Stimulated activated CD8-positive, alpha-beta memory T cell treated with anti-CD3 and anti-CD28 coated beads, Interleukin-12 subunit alpha, Interleukin-12 subunit beta, amount 100 ng/mL, for 24 hours (primary cell): Measurements from ENCODE around the gene DIDO1.

ENCODE experiments used
- DNase-seq: peaks from one replicate; pipeline ENCODE4 v3.0.0-alpha.2; 2020; ENCODE audit errors: extremely low read depth

DIDO1 gene

DNA sequence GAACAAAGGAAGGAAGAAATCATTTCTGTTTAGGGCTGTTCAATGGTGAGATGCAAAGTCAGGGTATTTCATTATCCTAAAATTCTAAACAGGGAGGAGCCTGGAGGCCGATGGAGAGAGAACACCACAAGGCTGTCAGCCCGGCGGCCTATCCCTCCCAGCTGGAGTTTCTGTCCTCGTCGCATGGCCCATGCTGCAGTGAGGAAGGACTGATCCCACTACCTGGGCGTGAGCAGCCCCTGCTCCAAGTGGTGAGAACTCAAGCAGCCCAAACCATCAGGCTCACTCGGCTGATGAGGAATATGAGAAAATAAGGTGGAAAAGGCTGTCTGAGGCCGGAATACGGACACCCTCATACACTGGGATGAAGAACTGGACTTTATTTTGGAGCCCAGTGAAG, 30.8 kb downstream of the DIDO1 start:
- no peak for DNase-seq

GRCh38 chr20:62894261-62894660, 32.0 kb downstream of the DIDO1 start:
- DNase-seq: no peak

GRCh38 chr20:62893700-62894099, 32.6 kb downstream of the DIDO1 start:
- no peak for DNase-seq

- no peak for DNase-seq
These were observed 33.7 kb downstream of the DIDO1 start for GRCh38 chr20:62892348-62893304.

DNA sequence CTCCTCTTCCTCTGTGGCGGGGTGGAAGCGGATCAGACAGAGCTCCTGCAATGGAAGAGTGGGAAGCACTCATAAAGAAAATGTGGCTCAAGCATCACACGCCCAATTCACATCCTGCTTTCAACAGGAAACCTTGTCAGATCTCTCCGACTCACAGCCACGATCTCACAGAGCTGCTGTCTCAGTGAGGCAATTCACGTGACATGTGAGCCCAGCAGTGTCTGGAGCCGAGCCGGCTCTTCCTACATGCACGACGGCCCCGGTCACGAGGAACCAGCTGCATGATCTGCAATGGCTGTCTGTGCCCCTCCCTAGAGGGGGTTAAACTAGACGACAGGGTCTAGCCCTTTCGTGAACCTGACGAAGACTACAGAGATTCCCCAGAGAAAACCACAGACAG, 35.2 kb downstream of the DIDO1 start:
- no peak for DNase-seq

- no peak for DNase-seq
These were observed 35.9 kb downstream of the DIDO1 start for GRCh38 chr20:62890444-62890843.

DNA sequence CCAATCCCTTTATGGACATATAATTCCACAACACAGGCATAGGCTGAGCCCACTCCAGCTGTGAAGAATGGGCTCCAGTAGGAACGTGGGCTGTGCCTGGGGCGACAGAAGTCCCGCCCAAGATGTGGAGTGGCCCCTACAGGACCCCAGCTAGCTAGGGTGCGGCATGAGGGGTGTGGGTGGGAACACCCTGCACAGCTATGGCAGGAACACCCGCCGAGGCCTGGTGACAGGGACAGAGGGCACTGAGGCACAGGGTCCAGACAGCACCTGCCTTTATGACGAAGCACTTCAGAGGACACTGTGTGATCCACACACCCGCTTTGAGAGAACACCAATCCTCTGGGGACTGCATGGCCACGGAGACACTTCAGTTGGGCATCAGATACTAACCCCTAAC, 36.4 kb downstream of the DIDO1 start:
- no peak for DNase-seq

DNA sequence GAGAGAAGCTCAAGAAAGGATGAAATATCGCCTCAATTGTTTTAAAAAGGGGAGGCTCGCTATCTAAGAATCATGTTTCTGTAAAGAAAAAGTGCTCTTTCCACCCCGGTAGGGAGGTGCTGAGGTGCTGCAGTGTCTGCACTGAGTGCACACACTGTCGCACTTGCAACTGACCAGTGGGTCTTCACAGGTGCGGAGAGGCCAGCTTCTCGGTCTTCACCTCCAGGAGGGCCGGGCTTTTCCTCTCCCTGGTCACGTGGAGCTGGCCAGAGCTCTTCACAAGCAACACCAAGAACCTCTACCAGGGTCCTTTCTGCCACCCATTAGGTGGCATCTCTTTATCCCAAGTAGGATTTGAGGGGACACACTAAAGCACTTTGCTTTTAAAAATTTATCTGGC, 36.9 kb downstream of the DIDO1 start:
- no peak for DNase-seq

- no peak for DNase-seq
These were observed 37.4 kb downstream of the DIDO1 start for GRCh38 chr20:62888910-62889309.

- no peak for DNase-seq
These were observed 37.9 kb downstream of the DIDO1 start for GRCh38 chr20:62888406-62888805.

DNA sequence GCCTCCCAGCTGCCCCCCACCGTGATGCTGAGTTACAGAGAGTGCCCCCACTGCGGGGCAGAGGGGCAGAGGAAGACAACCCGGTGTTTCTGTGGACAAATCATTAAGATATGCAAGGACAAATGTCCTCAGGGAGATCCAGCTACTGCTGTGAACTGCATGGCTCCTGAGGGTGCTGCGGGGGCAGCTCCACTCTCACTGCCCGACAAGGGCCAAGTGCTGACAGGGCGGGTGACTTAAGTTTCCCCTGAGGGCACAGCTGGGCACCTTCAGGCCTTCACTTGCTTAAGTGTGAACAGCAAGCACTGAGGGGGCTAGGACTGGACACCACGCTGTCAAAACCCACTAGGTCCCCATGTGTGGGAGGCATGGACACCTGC, 38.5 kb downstream of the DIDO1 start:
- DNase-seq: no peak

- no peak for DNase-seq
These were observed 39.0 kb downstream of the DIDO1 start for GRCh38 chr20:62887152-62887859.

- DNase-seq: no peak
These were observed 39.6 kb downstream of the DIDO1 start for GRCh38 chr20:62886709-62887058.

- DNase-seq: no peak
These were observed 40.2 kb downstream of the DIDO1 start for GRCh38 chr20:62885896-62886708.

- no peak for DNase-seq
These were observed 41.0 kb downstream of the DIDO1 start for GRCh38 chr20:62885046-62885895.

DNA sequence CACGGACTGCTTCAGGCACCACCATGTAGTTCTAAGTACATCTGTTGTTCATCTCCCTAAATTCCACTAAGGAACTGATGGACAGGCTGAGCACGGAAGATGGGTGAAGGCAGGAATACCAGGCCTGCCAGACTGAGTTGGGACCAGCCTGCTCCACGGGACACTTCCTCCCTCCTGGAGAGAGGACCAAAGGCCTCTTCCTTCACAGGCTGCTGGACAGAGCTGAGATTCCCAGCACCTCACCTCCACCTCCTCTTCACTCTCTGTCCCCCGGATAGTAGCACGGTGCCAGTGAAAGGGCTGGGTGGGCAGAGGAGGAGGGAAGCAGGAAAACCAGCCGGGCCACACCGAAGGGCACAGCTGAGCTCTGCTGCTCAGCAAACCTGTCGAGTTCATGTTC, 41.7 kb downstream of the DIDO1 start:
- no peak for DNase-seq

DNA sequence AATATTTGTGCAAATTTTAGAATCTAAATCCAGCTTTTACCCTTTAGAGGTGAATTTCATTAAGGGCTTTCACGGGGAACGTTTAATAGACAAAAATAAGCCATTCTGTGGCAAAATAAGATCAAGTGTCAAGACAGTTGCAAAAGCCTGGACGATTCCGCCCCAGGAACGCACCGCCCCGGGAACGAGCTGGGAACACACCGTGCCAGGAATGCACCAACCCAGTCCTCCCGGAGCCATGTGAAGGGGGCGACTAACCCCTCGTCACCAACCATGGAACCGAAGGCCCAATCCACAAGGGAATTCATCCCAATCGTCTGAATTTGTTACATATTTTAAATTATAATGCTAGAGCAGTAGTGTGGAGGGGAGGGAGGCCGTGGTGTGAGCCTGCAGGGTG, 43.9 kb downstream of the DIDO1 start:
- DNase-seq: no peak

GRCh38 chr20:62881662-62882395, 44.5 kb downstream of the DIDO1 start:
- DNase-seq: no peak

- no peak for DNase-seq
These were observed 45.2 kb downstream of the DIDO1 start for GRCh38 chr20:62880935-62881661.
